IPS-18a (cell line): ENCODE measurements around the gene INPP5D.
"Not testable (repeated sequence)": the region's sequence is repeated elsewhere in the genome, so short reads cannot be mapped to it uniquely, and the experiment has no call there.

ENCODE experiments used
- H3K27ac ChIP-seq: one replicate; pipeline ENCODE4 v1.5.1; 2013; ENCODE audit warnings: low read length
- H3K27me3 ChIP-seq: one replicate; pipeline ENCODE4 v1.6.1; 2013; ENCODE audit warnings: mild to moderate bottlenecking, low read length; ENCODE audit not compliant: control insufficient read depth, insufficient read depth
- H3K36me3 ChIP-seq: one replicate; pipeline ENCODE4 v1.6.1; 2013; ENCODE audit warnings: low read depth, low read length; ENCODE audit not compliant: control insufficient read depth
- H3K4me1 ChIP-seq: one replicate; pipeline ENCODE4 v1.6.1; 2013; ENCODE audit warnings: low read depth, low read length; ENCODE audit not compliant: control insufficient read depth
- H3K4me3 ChIP-seq: one replicate; pipeline ENCODE4 v1.5.1; 2013; ENCODE audit warnings: low read length
- H3K9ac ChIP-seq: one replicate; pipeline ENCODE4 v1.6.1; 2013; ENCODE audit warnings: mild to moderate bottlenecking, low read length, moderate library complexity
- H3K9me3 ChIP-seq: one replicate; pipeline ENCODE4 v1.6.1; 2013; ENCODE audit warnings: low read depth, low read length; ENCODE audit not compliant: control insufficient read depth

Gene INPP5D

DNA sequence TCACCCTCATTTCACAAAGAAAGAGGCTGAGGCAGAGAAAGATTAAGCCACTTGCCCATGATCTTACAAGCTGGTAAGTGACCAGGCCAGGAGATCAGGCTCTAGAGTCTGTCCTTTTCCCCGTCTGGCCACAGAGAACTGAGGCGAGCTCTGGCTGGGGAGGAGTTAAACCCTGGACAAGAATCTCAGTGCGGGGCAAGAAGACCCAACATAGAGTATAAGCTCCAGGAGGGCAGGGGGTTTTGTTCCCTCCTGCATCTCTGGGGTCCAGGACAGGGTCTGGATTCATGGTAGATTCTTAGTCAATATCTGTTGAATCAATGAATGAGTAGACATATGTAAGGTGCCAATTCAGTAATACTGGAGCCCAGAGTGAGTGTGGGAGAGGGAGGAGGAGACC lies 12.9 kb upstream of the INPP5D start:
- Histone ChIP-seq H3K9me3 (no peaks in the 10 kb centered on the region), H3K27me3 (no peaks in the 10 kb centered on the region)

GRCh38 chr2:233047667-233048066 lies 12.5 kb upstream of the INPP5D start:
- Histone ChIP-seq H3K27me3 (no peaks in the 10 kb centered on the region), H3K9ac (no peak overlapping the region), H3K36me3 (no peaks in the 10 kb centered on the region), H3K27ac (no peak overlapping the region), H3K4me3 (no peak overlapping the region), H3K9me3 (no peaks in the 10 kb centered on the region), H3K4me1 (peaks cover 32% of the 10 kb centered on the region)

More for the DNA sequence above, 12.9 kb upstream of the INPP5D start:
- Histone ChIP-seq H3K27ac (no peak overlapping the region), H3K4me3 (no peak overlapping the region), H3K36me3 (no peaks in the 10 kb centered on the region), H3K4me1 (peaks cover 28% of the 10 kb centered on the region), H3K9ac (no peak overlapping the region)

DNA sequence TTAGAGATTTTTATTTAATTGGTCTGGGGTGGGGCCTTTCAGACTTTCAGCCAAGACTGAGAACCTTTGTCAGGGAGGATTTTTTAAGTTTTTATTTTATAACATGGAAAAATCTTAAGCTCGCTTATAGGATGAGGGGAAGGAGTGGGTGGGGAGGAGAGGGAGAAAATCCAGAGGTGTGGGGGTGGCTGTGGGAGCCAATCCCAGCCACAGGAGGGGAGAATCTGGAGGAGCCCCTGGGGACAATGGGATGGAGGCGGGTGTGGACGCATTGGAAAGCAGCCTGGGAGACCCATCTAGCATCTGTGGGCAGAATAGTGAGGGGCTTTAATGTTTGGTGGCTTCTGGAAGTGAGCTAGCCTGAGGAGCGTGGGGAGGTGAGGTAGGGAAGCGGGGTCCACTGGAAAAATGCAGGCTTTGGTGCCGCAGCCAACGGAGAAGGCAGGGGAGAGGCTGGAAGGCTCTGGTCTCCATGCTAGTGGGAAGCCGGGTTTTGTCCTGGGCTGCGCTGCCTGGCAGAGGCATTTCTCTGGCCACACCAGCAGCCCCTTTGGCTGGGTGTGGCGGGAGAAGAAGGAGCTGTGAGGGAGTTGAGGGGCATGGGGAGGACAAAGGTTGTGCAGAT lies 11.5 kb upstream of the INPP5D start:
- Histone ChIP-seq H3K27me3 (peaks cover 3% of the 10 kb centered on the region), H3K27ac (no peak overlapping the region), H3K36me3 (no peaks in the 10 kb centered on the region), H3K9me3 (no peaks in the 10 kb centered on the region), H3K4me3 (no peak overlapping the region), H3K9ac (no peak overlapping the region), H3K4me1 (peaks cover 32% of the 10 kb centered on the region)

DNA sequence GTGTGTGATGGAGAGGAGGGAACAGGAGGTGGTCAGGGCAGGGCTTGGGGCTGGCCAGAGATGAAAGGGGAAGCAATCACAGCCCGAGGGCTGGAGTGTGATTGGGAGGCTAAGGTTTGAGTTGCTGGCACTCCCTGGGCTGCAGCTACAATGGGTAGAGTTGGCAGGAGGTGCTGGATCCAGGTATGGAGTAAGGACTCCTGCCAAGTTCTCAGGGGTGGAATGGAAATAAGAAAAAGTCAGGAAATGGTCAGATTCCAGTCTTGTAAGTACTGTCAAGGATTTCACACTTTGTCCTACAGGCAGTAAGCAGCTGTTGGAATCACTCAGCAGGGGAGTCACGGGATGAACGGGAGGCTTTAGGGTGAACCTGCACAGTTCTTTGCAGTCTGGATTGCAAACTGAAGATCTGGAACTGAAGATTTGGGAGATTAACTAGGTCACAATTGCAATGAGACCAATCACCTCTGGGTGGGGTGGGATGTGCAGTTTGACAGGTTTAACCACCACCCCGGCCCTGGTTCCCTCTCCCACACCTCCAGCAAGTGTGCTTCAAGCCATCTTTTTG lies 10.9 kb upstream of the INPP5D start:
- Histone ChIP-seq H3K9ac (no peak overlapping the region), H3K27ac (no peak overlapping the region), H3K4me1 (peaks cover 34% of the 10 kb centered on the region), H3K4me3 (no peak overlapping the region), H3K9me3 (no peaks in the 10 kb centered on the region), H3K27me3 (peaks cover 4% of the 10 kb centered on the region), H3K36me3 (no peaks in the 10 kb centered on the region)

DNA sequence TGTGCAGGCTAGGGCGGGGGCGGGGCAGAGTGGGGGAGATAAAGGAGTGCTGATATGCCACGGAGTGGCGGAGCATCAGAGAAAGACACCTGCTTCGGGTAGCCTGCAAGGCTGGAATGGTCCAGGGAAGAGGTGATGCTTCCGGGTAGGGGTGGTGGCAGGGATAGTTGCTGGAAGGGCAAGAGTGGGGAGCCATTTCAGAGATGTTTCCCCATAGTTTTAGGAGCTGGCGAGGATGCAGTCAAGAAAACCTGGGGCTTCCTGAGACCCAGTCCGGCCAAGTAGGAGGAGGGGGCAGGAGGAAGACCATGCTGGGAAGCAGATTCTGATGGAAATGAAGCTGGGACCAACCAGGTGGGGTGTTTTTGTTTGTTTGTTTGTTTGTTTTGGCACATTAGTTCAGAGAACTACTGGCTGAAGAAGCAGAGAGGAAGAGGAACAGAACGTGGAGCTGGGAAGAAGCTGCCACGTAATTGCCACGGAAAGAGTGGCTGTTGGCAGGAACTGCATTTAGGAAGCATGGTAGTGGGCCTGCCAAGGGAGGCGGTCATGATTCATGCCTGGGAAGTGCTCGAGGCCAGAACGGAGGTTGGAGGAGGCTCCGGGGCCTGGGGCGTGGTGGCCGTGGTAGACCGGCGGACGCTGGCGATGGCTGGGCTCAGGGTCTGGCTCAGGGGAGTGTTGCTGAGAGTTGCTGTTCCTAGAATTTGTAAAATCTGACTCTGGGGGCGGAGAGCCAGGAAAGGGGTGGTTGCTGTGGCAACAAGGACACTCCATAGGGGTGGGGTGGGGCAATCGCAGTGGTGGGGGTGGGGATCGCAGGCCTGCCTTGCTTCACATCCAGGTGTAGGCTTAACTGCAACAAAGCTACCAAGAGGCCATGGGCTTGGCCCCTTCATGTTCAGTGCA lies 8.6 kb upstream of the INPP5D start:
- peak overlapping the region; percentile 83 for H3K9ac ChIP-seq
- peaks cover 35% of the 10 kb centered on the region for H3K4me1 ChIP-seq
- H3K4me3 ChIP-seq, result peak overlapping the region; percentile 64
- H3K36me3 ChIP-seq, result no peaks in the 10 kb centered on the region
- peak overlapping the region; percentile 93 for H3K27ac ChIP-seq
- H3K9me3 ChIP-seq, result no peaks in the 10 kb centered on the region
- H3K27me3 ChIP-seq, result peaks cover 12% of the 10 kb centered on the region

- Histone ChIP-seq H3K27ac (peak overlapping the region; percentile 91), H3K27me3 (peaks cover 12% of the 10 kb centered on the region), H3K9ac (peak overlapping the region; percentile 83), H3K4me3 (peak overlapping the region; percentile 64), H3K4me1 (peaks cover 35% of the 10 kb centered on the region)
- not testable (repeated sequence) for H3K9me3 ChIP-seq, H3K36me3 ChIP-seq
Measured at GRCh38 chr2:233052517-233052916, 7.6 kb upstream of the INPP5D start.

- H3K27me3 ChIP-seq, result peaks cover 12% of the 10 kb centered on the region
- H3K27ac ChIP-seq, result no peak overlapping the region
- H3K4me1 ChIP-seq, result peaks cover 34% of the 10 kb centered on the region
- H3K9ac ChIP-seq, result no peak overlapping the region
- no peaks in the 10 kb centered on the region for H3K9me3 ChIP-seq
- H3K4me3 ChIP-seq, result no peak overlapping the region
- no peaks in the 10 kb centered on the region for H3K36me3 ChIP-seq
Measured at GRCh38 chr2:233053928-233054784, 6.0 kb upstream of the INPP5D start.

DNA sequence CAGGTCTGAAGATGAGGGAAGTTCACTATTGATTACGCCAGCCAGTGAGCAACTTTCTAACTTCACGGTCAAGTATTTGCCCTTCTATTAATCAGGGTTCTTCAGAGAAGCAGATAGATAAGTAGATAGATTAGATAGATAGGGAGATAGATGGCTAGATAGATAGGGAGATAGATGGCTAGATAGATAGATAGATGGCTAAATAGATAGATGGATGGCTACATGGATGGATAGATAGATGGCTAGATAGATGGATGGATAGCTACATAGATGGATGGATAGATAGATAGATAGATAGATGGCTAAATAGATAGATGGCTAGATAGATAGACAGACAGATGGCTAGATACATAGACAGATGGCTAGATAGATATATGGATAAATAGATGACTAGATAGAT lies 4.8 kb upstream of the INPP5D start:
- peaks cover 23% of the 10 kb centered on the region for H3K4me1 ChIP-seq
- H3K36me3 ChIP-seq, result no peaks in the 10 kb centered on the region
- no peaks in the 10 kb centered on the region for H3K9me3 ChIP-seq

GRCh38 chr2:233056961-233057605 lies 3.1 kb upstream of the INPP5D start:
- H3K4me1 ChIP-seq, result peaks cover 8% of the 10 kb centered on the region
- peaks cover 12% of the 10 kb centered on the region for H3K27me3 ChIP-seq
- H3K4me3 ChIP-seq, result no peak overlapping the region
- no peak overlapping the region for H3K27ac ChIP-seq
- no peaks in the 10 kb centered on the region for H3K36me3 ChIP-seq
- H3K9me3 ChIP-seq, result no peaks in the 10 kb centered on the region
- no peak overlapping the region for H3K9ac ChIP-seq

More for the DNA sequence above, 4.8 kb upstream of the INPP5D start:
- Histone ChIP-seq H3K4me3 (no peak overlapping the region), H3K27me3 (peaks cover 12% of the 10 kb centered on the region), H3K27ac (no peak overlapping the region), H3K9ac (no peak overlapping the region)

DNA sequence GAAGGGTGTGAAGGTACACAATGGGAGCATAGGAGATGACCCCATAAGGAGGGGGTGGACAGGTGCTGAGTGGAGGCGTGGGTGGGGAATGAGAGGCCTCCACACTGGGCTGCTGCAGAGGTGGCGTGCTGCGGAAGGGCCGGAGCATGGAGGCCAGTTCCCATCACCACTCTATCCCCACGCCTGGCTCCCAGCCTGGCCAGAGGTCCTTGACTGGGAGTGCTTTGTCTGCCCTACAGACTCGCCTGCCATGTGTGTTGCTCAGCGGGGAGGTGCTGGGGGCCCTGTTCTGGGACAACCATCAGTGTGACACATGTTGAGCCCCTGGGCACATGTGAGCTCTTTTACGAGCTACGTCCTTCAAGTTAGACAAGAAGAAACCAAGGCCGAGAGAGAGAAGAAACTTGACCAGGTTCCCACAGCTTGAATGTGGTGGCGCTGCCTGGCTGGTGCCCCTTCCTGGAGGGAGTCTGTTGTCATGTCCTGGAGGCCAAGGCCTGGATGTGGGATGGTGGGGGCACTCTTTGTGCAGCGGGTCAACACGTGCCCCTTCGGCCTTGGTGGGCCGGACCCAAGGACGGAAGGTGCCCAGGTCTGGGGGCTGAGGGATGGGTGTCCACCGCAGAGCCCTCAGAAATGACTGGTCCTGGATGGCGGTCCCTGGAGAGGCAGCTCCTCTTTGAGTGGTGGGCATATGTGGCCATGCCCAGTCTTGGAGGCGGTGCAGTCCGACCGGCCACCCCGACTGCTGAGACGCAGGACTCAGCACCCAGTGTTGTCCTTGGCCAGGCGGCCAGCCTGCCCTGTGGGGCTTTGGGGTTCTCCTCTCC lies 1.2 kb upstream of the INPP5D start:
- no peak overlapping the region for H3K27ac ChIP-seq
- no peaks in the 10 kb centered on the region for H3K36me3 ChIP-seq
- H3K4me1 ChIP-seq, result peaks cover 8% of the 10 kb centered on the region
- peaks cover 9% of the 10 kb centered on the region for H3K27me3 ChIP-seq
- H3K9me3 ChIP-seq, result no peaks in the 10 kb centered on the region
- no peak overlapping the region for H3K4me3 ChIP-seq
- H3K9ac ChIP-seq, result no peak overlapping the region
